Mucosa of gallbladder (tissue), 1 donor: ENCODE measurements around the gene PRODH. TPM values are rescaled to one million over a fixed set of nuclear protein-coding genes. Genes with fewer than 3 reads are reported as not detected.
A peak's percentile ranks its signal among the peaks of the same experiment; 100 is the strongest.
"Not testable (repeated sequence)": the region's sequence is repeated elsewhere in the genome, so short reads cannot be mapped to it uniquely, and the experiment has no call there.

Experiments
- DNase-seq: peaks from one replicate; pipeline ENCODE4 v3.0.0-alpha.2; 2020; ENCODE audit warnings: low spot score
- total RNA-seq: library from RNA; stranded (reverse); gene quantifications from one replicate; pipeline ENCODE4 v1.2.1, GENCODE V29; 2021
- donor health status: DM: no; HTN: no; CAD: no.

The PRODH gene
- total RNA-seq, 1 donor from 2014 or later: 5.8 TPM

GRCh38 chr22:18953128-18953527 is 17.0 kb upstream of the PRODH start:
- not testable (repeated sequence) for DNase-seq

GRCh38 chr22:18952022-18952421 is 15.9 kb upstream of the PRODH start:
- DNase-seq: no peak

GRCh38 chr22:18950141-18950540 is 14.0 kb upstream of the PRODH start:
- DNase-seq: no peak

DNA sequence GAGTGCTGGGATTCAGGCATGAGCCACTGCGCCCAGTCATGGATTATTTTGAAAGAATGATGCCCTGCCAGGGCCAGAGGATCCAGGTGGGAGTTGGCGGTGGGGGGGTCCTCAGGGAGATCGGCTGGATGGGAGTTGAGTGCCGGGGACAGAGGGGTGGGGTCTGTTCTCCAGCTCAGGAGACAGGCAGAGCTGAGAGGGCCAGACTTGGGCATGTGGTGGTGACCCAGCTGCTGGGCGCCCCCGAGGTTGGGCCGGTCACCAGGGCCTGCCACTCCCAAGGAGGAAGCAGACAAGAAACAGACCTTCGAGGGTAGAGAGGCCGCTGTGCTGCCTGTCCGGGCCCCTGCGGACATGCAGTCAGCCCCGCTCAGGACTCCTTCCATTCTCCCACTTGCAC is 11.8 kb upstream of the PRODH start:
- no peak for DNase-seq

GRCh38 chr22:18947105-18947504 is 11.0 kb upstream of the PRODH start:
- DNase-seq: not testable (repeated sequence)

GRCh38 chr22:18938691-18939090 is 2.6 kb upstream of the PRODH start:
- peak; percentile 12 for DNase-seq

- not testable (repeated sequence) for DNase-seq
Measured at GRCh38 chr22:18934688-18935087, 1.4 kb downstream of the PRODH start.

DNA sequence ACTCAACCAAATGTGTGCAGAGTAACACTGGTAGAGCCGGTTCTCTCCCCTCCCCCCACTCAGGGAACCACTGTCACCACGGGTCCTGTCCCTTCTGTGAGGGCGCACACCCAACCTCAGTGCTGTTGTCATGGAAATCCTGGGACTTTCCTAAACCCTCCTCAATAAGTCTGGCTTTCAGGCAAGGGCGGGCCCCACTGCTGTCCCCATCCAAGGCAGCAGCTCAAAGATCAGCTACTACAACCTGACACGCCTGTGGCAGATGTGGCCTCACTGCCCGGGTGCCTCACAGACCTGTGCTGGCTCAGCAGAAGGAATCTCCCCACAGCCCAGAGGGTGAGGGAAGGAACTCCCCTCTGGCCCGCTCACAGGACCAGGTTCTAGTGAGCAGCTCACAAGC is 2.2 kb downstream of the PRODH start:
- DNase-seq: no peak

DNA sequence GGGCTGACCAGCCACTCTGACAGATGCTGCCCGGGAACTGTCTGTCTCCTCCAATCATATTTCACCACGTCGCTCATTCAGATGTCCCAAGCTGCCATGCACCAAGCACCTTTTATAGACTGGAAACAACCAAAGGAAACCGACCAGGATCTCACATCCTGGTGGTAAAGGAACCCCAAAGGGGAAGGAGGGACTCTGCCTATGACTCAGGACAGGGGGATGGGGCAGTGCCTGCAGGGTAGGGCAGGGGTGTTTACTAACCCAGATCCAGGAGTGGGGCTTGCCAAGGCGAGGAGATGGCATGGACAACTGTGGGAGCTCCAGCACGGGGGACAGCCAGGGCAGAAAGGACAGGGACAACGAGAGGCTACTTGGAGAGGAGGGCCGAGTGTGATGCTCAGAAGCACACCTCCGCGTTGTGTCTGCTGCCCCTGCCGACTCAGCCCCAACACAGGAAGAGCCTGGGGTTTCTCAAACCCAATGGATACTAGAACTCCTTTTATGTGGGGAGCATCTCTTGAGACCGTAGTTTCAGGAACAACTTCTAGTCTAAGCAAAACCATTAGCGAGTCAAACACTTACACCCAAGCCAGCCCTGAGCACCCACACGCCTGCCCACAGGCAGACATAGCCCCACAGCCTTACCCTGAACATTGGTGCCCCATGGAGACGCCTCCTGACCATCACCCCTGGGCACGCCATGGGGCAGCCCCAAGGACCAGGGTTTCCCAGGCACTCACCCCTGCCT is 4.0 kb downstream of the PRODH start:
- DNase-seq: no peak

DNA sequence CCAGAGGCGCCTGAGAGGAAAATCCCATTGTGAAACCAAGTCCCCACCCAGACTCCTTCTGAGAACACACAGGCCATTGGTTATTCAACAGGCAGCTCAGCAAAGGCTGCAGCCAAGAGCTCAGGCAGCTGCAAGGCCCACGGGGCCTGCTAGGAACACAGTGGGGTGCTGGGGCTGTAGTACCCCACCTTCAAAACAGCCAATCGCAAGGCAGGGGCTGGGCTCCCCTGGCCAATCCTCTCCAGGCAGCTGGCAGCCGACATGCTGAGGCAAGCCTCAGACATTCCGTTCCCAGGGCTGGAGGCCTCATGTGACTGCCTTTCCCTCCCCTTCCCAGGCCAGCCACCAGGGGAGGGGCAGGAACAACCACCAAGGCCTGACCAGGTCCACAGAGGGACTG is 6.6 kb downstream of the PRODH start:
- no peak for DNase-seq

DNA sequence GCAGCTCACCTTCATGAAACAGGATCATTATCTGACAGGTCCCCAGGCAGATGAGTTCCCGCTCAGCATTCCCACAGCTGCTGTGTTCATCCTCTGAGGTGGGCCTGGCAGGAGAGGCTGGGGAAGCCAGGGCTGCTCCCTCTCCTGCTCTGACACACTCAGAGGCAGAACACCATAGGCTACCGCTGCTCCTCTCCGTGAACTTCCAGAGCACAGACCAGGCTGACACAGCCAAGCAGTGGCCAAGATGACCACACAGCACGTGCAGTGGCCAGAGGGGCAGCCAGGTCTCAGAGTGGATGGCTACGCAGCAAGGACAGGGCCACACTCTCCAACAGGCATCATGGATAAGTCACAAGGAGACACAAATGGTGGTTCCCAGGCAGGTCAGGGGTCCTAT is 8.5 kb downstream of the PRODH start:
- DNase-seq: no peak

DNA sequence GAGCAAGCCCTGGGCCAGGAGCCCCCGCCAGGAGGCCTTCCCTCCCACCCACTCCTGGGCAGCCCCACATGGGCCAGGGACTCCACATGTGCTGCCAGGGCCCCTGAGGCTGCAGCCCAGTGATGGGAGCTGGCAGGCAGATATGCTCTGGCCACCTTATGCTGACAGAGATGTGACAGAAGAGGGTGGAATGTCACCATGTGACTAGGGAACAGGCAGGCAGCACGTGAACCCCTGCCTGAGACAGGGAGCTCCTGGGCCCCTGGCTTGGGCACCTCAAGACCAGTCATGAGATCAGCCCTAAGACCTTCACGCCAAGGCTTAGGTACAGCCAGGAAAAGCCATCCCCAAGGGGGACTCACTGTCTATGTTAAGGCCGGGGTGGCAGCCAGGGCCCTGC is 9.1 kb downstream of the PRODH start:
- DNase-seq: no peak

DNA sequence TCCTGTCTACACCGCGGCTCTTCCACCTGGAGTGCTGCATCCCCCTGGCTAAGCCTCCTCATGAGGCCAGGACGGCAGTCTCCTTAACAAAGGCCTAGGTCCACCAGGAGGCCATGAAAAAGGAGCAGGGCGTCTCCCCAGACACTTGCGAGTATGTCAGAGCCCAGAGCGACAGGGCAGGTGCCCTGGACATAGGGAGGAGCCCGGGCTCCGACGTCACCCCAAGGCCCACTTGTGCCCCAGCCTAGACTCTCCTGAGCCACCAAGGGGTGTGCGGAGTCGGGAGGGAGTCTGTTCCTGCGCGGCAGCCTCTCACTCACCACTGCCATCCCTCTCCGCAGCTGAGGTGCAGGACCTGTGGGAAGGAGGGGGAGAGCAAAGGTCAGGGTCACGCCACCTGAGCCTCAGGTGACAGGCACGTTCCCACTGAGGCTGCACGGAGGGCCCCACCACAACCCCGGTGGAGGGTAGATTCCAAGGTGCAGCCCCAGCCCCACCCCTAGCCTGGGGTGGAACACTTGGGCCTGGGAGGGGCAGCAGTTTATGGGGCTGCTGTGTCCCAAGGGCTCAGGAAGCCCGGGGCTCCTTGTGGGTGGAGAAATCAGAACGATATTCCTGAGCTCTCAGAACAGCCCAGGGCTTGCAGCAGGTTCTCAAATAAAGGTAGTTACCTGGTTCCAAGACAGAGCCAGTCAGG is 10.6 kb downstream of the PRODH start:
- DNase-seq: no peak

DNA sequence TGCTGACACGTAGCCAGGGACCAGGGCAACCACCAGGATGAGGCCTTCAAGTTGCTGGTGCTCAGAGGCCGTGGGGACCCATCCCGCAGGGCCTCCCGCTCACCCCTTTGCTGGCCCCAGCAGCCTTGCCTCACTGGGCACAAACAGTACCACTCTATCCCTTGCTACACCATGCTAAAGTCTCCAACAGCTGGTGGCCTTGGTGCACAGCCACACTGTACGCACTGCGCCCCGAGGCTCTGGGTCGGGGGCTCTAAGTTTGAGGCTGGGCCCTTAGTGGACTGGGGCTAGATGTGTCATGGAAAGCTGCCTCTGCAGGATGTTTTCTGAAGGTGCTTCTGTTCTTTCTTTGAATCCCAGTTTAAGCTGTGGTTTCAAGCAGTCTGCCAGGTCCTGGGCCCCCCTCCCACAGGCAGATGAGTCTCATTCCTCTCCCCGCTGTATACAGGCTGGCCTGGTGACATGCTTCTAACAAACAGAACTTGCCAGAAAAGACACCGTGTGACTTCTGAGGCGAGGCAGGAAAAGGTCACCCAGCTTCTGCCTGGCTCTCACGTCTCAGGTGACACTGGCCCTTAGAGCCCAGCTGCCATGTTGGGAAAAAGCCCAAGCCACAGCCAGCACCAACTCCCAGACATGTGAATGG is 15.7 kb downstream of the PRODH start:
- DNase-seq: not testable (repeated sequence)

GRCh38 chr22:18917818-18918217 is 18.3 kb downstream of the PRODH start:
- DNase-seq: not testable (repeated sequence)

- not testable (repeated sequence) for DNase-seq
Measured at GRCh38 chr22:18915550-18915949, 20.5 kb downstream of the PRODH start.

DNA sequence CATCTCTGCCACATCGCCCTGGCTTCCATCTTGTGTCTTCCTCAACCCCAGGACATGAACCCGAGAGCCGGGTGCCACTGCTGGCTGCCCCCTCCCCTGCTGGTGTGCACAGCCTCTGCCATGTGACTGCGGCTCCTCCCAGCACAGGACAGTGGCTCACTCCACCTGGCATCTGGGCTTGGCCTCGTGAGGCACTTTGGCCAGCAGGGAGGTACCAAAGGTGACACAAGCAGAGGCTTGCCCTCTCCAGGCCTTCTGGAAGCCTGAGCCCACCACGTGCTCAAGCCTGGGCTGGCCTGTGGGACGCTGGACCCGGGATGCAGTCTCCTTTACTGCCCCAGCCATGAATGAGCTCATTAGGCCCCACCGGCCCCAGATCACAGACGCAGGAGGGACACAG is 21.5 kb downstream of the PRODH start:
- DNase-seq: not testable (repeated sequence)

DNA sequence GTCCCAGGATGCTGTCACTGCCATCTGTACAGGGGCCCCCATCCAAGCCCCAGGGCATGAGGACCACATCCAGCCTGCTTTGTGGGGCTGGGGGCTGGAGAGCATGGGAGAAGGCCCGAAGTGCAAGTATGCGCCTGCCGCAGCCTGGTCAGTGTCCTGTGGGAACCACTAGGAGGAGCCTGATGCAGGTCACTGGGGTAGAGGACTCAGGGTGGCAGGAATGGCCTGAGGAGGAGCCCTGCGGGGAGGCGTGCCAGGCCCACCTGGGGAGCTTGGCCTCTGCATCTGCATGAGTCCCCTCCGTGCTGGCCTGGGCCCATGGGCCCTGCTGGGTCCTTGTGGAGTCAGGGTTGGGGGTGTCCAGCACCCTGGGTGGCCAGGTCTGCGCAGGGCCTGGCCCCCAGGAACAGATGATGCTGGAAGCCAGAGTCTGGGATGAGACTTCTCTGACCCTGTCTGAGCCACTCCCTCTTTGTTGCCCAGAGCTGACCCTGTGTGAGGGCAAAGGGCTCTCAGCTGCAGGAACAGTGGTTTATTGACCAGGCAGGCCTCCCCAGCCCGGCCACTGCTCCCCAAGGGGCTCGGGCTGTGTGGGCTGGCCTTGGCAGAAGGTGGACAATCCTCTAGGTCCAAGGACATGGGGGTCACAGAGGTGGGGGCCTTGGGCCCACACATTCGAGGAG is 23.7 kb downstream of the PRODH start:
- not testable (repeated sequence) for DNase-seq

GRCh38 chr22:18911535-18911934 is 24.6 kb downstream of the PRODH start:
- DNase-seq: not testable (repeated sequence)

- DNase-seq: no peak
Measured at GRCh38 chr22:18909556-18909955, 26.5 kb downstream of the PRODH start.

DNA sequence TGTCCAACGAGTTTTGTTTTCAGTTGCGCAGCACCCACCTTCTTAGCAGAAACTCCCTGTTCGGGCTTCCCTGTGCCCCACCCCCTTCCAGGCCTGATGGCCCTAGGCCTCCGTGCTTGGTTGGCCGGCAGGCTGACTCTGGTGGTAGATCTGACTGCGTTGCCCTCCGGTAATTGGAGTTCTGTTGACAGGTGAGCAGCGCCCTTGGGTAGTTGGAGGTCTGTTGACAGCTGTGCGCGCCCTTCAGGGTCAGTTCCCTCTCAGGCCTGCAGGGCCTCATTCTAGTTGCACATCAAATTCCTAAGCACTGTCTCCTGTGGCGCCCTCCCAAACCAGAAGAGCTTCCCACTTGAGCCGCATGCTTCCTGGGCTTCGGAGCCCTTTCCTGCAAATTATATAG is 29.2 kb downstream of the PRODH start:
- no peak for DNase-seq

DNA sequence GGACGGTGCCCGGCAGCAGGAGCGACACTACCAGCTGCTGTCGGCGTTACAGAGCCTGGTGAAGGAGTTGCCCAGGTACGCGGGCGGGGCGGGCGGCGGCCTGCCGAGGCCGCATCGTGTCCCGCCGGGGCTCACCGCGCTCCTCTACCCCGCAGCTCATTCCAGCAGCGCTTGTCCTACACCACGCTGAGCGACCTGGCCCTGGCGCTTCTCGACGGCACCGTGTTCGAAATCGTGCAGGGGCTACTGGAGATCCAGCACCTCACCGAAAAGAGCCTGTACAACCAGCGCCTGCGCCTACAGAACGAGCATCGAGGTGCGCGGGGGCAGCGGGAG is 29.7 kb downstream of the PRODH start:
- not testable (repeated sequence) for DNase-seq
